LNCaP clone FGC (cell line): ENCODE results near the gene METAP1D.

Experiments
- DNase-seq: peaks from one replicate; pipeline ENCODE4 v3.0.0-alpha.2; 2011; ENCODE audit warnings: low read depth
- H3K4me3 ChIP-seq: 2 replicates; pipeline ENCODE4 v1.5.1; 2011; ENCODE audit warnings: mild to moderate bottlenecking, low read depth, low read length, control low read depth
- CTCF ChIP-seq: IDR thresholded peaks from 2 replicates; pipeline ENCODE4 v1.5.1; 2012; ENCODE audit warnings: mild to moderate bottlenecking; ENCODE audit not compliant: control insufficient read depth, insufficient read depth; ENCODE audit errors: extremely low read depth

Gene METAP1D

GRCh38 chr2:171999604-172000469 is at the start of gene METAP1D:
METAP1D (plus strand) TSS chr2:171999953; CDS start chr2:171999970, 17 bp downstream.
- H3K4me3 ChIP-seq = peak within 1 kb of the TSS; percentile 82
- peak; percentile 79 for DNase-seq
- peak; percentile 31; the same call in 1 of the 2 replicates for TF ChIP-seq CTCF

GRCh38 chr2:171952276-171952675 is 47.5 kb upstream of the METAP1D start:
- no peak for DNase-seq
- TF ChIP-seq CTCF = no peak

GRCh38 chr2:171952748-171953147 is 47.0 kb upstream of the METAP1D start:
- H3K4me3 ChIP-seq = no peak overlapping the region
- no peak for DNase-seq
- no peak for TF ChIP-seq CTCF

More at GRCh38 chr2:171952276-171952675, 47.5 kb upstream of the METAP1D start:
- H3K4me3 ChIP-seq = no peak overlapping the region

- no peak for DNase-seq
- H3K4me3 ChIP-seq = no peak overlapping the region
- no peak for TF ChIP-seq CTCF
Observed at GRCh38 chr2:171956135-171956825, 43.5 kb upstream of the METAP1D start.

GRCh38 chr2:171957061-171957460 is 42.7 kb upstream of the METAP1D start:
- no peak for DNase-seq
- peak; percentile 18; the same call in 1 of the 2 replicates for TF ChIP-seq CTCF
- no peak overlapping the region for H3K4me3 ChIP-seq

GRCh38 chr2:171958475-171958874 is 41.3 kb upstream of the METAP1D start:
- H3K4me3 ChIP-seq = no peak overlapping the region
- TF ChIP-seq CTCF = no peak
- DNase-seq = no peak

GRCh38 chr2:171959998-171960397 is 39.8 kb upstream of the METAP1D start:
- no peak overlapping the region for H3K4me3 ChIP-seq
- TF ChIP-seq CTCF = no peak
- no peak for DNase-seq
